Thyroid gland (tissue), 4 donors: ENCODE measurements around the gene GNAQ. TPM values are rescaled to one million over a fixed set of nuclear protein-coding genes. Genes with fewer than 3 reads are reported as not detected.

Source experiments
- DNase-seq, 2 donors: peaks; one replicate each; pipeline ENCODE4 v3.0.0-alpha.2; 2019
- H3K27ac ChIP-seq, 3 donors: fragments of 200-600 bp; sonication (generic); 1 replicate in 2 of 3; 2 replicates in 1 of 3; pipeline ENCODE4 v1.5.1; 2016 to 2019; ENCODE audit warnings: mild to moderate bottlenecking in 1 of 3, moderate library complexity in 1 of 3
- H3K27me3 ChIP-seq: fragments of 200-600 bp; sonication (generic); one replicate; pipeline ENCODE4 v1.5.1; 2019
- H3K36me3 ChIP-seq, 2 donors: fragments of 200-600 bp; sonication (generic); one replicate each; pipeline ENCODE4 v1.5.1; 2016 to 2019
- H3K4me1 ChIP-seq, 2 donors: fragments of 200-600 bp; sonication (generic); one replicate each; pipeline ENCODE4 v1.5.1; 2017 to 2019
- H3K4me3 ChIP-seq, 3 donors: fragments of 200-600 bp; sonication (generic); replicated peaks in 1 of 3; 1 replicate in 2 of 3; 2 replicates in 1 of 3; pipeline ENCODE4 v1.5.1; 2016; ENCODE audit warnings: mild to moderate bottlenecking in 1 of 3
- H3K9me3 ChIP-seq: fragments of 200-600 bp; sonication (generic); one replicate; pipeline ENCODE4 v1.5.1; 2017
- POLR2A ChIP-seq, 2 donors: fragments of 450-650 bp; IDR thresholded peaks; one replicate each; pipeline ENCODE4 v1.6.1; 2017; ENCODE audit warnings: antibody characterized with exemption in 2 of 2, mild to moderate bottlenecking in 2 of 2, moderate library complexity in 1 of 2
- WGBS, 2 donors: methylation state at CpG; one replicate each; pipeline ENCODE4 v1.1.5; 2017; 5-methylcytosine and 5-hydroxymethylcytosine counted together
- intact Hi-C: fragments of 100-400 bp; cut with DNase I; formaldehyde crosslinking; loops from one replicate; pipeline ENCODE4 v1.15.1; 2023
- total RNA-seq, 4 donors: library from RNA; depleted of rRNA; stranded (reverse); fragments of >200 nt; gene quantifications; one replicate each; pipeline ENCODE4 v1.2.3, GENCODE V29; 2016
- TF ChIP-seq, protein P1 (sequence below), 6 experiments: fragments of 200-600 bp in 3 of 6; fragments of 450-650 bp in 3 of 6; sonication (generic) in 3 of 6; IDR thresholded peaks; one replicate each; pipeline ENCODE4 v1.5.1; 2016 to 2019; ENCODE audit warnings: antibody characterized with exemption in 6 of 6, mild to moderate bottlenecking in 2 of 6, inconsistent platforms in 1 of 6, moderate library complexity in 1 of 6

Gene GNAQ
- total RNA-seq, 4 donors from 2014 or later: 40.0 to 60.8 (median 58.1) TPM

- DNase-seq: no peak
- Histone ChIP-seq H3K4me1 (peaks cover 0 to 13% of the 10 kb centered on the region in 2 donors), H3K27ac (no peak overlapping the region), H3K4me3 (no peak overlapping the region), H3K36me3 (no peaks in the 10 kb centered on the region), H3K9me3 (no peaks in the 10 kb centered on the region), H3K27me3 (no peaks in the 10 kb centered on the region)
- TF ChIP-seq POLR2A (IDR thresholded peaks at IDR 0.05): no peak
- TF ChIP-seq, protein P1, sequence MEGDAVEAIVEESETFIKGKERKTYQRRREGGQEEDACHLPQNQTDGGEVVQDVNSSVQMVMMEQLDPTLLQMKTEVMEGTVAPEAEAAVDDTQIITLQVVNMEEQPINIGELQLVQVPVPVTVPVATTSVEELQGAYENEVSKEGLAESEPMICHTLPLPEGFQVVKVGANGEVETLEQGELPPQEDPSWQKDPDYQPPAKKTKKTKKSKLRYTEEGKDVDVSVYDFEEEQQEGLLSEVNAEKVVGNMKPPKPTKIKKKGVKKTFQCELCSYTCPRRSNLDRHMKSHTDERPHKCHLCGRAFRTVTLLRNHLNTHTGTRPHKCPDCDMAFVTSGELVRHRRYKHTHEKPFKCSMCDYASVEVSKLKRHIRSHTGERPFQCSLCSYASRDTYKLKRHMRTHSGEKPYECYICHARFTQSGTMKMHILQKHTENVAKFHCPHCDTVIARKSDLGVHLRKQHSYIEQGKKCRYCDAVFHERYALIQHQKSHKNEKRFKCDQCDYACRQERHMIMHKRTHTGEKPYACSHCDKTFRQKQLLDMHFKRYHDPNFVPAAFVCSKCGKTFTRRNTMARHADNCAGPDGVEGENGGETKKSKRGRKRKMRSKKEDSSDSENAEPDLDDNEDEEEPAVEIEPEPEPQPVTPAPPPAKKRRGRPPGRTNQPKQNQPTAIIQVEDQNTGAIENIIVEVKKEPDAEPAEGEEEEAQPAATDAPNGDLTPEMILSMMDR (IDR thresholded peaks at IDR 0.05): no peak
- intact Hi-C loops: no loop called here
Measured at GRCh38 chr9:77929942-77930341, 101.7 kb downstream of the GNAQ start.

GRCh38 chr9:77927265-77927664 lies 104.3 kb downstream of the GNAQ start:
- Histone ChIP-seq H3K4me3 (no peak overlapping the region), H3K9me3 (no peaks in the 10 kb centered on the region), H3K4me1 (peaks cover 0 to 13% of the 10 kb centered on the region in 2 donors), H3K36me3 (no peaks in the 10 kb centered on the region), H3K27me3 (no peaks in the 10 kb centered on the region), H3K27ac (no peak overlapping the region)
- intact Hi-C loops: no loop called here
- WGBS, 2 donors: 79 to 84% methylated on average over 2 of the region's 2 CpGs
- TF ChIP-seq, protein P1 (IDR thresholded peaks at IDR 0.05): no peak
- TF ChIP-seq POLR2A (IDR thresholded peaks at IDR 0.05): no peak
- DNase-seq: no peak

GRCh38 chr9:77926371-77926878 lies 105.2 kb downstream of the GNAQ start:
- Histone ChIP-seq H3K4me3 (no peak overlapping the region), H3K9me3 (no peaks in the 10 kb centered on the region), H3K27me3 (no peaks in the 10 kb centered on the region), H3K4me1 (peaks cover 0 to 13% of the 10 kb centered on the region in 2 donors), H3K27ac (no peak overlapping the region), H3K36me3 (no peaks in the 10 kb centered on the region)
- DNase-seq: no peak
- TF ChIP-seq POLR2A (IDR thresholded peaks at IDR 0.05): no peak
- TF ChIP-seq, protein P1 (IDR thresholded peaks at IDR 0.05): no peak
- intact Hi-C loops: no loop called here

GRCh38 chr9:77922591-77922990 lies 109.0 kb downstream of the GNAQ start:
- peaks cover 6 to 18% of the 10 kb centered on the region in 2 donors for H3K4me1 ChIP-seq
- TF ChIP-seq, protein P1 (IDR thresholded peaks at IDR 0.05): no peak
- TF ChIP-seq POLR2A (IDR thresholded peaks at IDR 0.05): no peak

DNA sequence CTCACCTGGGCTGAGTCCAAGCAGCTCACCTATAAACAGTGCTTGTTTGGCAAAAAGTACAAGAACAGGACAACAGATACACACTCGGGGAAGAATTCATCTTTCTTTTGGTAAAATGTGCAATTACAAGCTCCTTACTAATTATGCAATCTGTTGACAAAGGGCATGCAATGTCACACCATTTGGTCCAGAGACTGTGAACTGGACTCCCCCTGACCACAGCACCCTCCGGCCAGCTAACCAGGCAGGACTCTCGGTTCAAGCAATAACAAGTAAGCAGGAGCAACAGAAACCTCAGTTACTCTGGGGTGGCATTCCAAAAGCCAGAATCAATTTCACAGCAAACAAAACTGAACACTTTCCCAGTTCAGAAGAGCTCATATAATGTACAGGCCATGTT lies 113.8 kb downstream of the GNAQ start:
- intact Hi-C loops: no loop called here
- TF ChIP-seq POLR2A (IDR thresholded peaks at IDR 0.05): no peak
- TF ChIP-seq, protein P1 (IDR thresholded peaks at IDR 0.05): no peak
- no peak overlapping the region for H3K27ac ChIP-seq
- WGBS, 2 donors: 85 to 91% methylated on average over 3 of the region's 3 CpGs
- no peaks in the 10 kb centered on the region for H3K9me3 ChIP-seq
- H3K4me1 ChIP-seq: peaks cover 5 to 8% of the 10 kb centered on the region in 2 donors
- H3K36me3 ChIP-seq: no peaks in the 10 kb centered on the region
- no peak overlapping the region for H3K4me3 ChIP-seq
- no peaks in the 10 kb centered on the region for H3K27me3 ChIP-seq
- no peak for DNase-seq

More at GRCh38 chr9:77922591-77922990, 109.0 kb downstream of the GNAQ start:
- H3K4me3 ChIP-seq: no peak overlapping the region
- H3K27ac ChIP-seq: no peak overlapping the region
- 73 to 85% methylated on average over 5 of the region's 5 CpGs for WGBS, 2 donors
- no peaks in the 10 kb centered on the region for H3K36me3 ChIP-seq
- intact Hi-C loops: no loop called here
- no peaks in the 10 kb centered on the region for H3K27me3 ChIP-seq
- no peak for DNase-seq
- H3K9me3 ChIP-seq: no peaks in the 10 kb centered on the region
